GM18507 (cell line): ENCODE measurements around the gene TP53BP1.

Source experiments
- DNase-seq: peaks from one replicate; pipeline ENCODE4 v3.0.0; 2011; ENCODE audit warnings: low read depth; ENCODE audit not compliant: insufficient read length; ENCODE audit errors: extremely low spot score
- FAIRE-seq: peaks from 2 replicates; lab custom pipeline; 2011; peaks lifted over from hg19 to GRCh38; lab: Jason Lieb, UNC

The TP53BP1 gene

GRCh38 chr15:43378601-43379000, 114.4 kb downstream of the TP53BP1 start:
- no peak for DNase-seq
- no peak for FAIRE-seq

GRCh38 chr15:43376017-43376705, 116.8 kb downstream of the TP53BP1 start:
- FAIRE-seq (peak; percentile 80), DNase-seq (no peak)

DNA sequence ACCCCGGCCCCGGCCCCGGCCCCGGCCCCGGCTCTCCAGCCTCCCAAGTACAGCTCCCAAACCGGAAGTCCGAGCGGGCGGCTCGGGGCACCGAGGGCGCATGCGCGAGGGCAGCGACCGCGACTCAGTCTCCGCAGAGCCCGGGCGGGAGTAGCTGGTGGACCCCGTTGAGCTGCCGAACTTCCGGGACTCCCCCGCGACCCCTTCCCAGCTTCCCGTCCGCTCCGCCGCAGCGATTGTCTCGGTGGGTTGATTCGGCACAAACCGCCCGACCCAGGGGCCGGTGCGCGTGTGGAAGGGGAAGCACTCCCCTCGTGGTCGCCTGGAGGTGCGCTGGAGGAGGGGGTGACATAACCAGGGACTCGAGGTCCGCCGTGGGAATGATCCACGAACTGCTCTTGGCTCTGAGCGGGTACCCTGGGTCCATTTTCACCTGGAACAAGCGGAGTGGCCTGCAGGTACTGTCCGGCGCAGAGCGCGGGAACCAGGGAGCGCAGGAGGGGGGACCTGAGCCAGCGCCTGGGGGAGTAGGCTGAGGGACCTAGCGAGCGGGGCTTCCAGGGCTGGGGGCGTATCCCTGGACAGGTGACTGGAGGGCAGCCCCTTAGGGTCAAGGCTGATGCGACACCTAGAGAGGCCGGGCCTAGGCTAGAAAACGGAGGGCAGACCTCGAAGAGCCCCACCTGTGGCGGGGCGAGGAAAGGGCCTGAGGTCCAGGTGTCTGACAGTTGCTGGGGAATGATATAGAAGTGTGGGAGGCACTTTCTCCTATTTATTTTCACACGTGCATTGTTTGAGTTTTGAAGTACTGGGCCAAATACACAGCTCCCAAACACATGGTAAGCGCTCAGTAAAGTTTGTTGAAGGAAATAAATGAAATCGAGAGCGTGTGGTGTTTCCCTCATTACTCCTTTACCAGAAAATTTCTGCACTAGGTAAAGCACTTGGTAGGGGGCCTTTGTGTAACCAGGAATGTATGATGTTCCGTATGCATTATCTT, 121.7 kb downstream of the TP53BP1 start, which contains the start of the genes TUBGCP4 and ZSCAN29:
Gene TUBGCP4, plus strand, starts transcription at position 127 of the 1,000 bp plus-strand sequence. Its CDS starts 254 bp downstream, at position 381.
Gene ZSCAN29, minus strand, starts transcription at position 69 of the 1,000 bp plus-strand sequence. CDS start 1,130 bp downstream, outside the sequence.
- FAIRE-seq = peak; percentile 76

GRCh38 chr15:43370310-43370974, 122.5 kb downstream of the TP53BP1 start:
- FAIRE-seq = no peak
- no peak for DNase-seq

More for the DNA sequence above, 121.7 kb downstream of the TP53BP1 start, which contains the start of the genes TUBGCP4 and ZSCAN29:
- peak; percentile 95 for DNase-seq

GRCh38 chr15:43361313-43361903, 131.5 kb downstream of the TP53BP1 start:
- FAIRE-seq (no peak), DNase-seq (no peak)

DNA sequence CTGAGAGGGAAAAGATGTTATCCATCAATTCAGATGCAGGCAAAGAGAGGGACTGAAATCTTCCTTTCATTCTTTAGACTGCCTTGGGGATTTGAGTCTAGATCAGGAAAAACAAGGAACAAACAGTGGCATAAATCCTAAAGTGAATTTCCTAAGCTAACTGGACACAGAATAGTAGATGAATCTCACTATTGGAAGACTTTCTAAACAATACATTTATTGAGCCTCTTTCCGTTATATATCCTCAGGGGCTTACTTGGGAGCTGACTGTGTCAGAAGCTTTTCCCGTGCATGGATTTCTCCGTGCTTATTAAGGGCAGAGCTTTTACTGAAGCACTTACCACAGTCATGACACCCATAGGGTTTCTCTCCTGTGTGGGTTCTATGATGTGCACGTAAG, 132.1 kb downstream of the TP53BP1 start:
- DNase-seq (no peak), FAIRE-seq (no peak)
